Measurements from ENCODE around the gene NXF1. TPM values are rescaled to one million over a fixed set of nuclear protein-coding genes. Genes with fewer than 3 reads are reported as not detected.

NXF1 gene
- total and polyA plus RNA-seq, 2 of the 13 experiments (the other 11 are each of a cell fraction or from before 2014, with no cell fraction given), result 30.4 to 30.9 TPM

- TF ChIP-seq SMAD9 (CRISPR knock-in tag; IDR thresholded peaks at IDR 0.05) (no peak), PHF5A (CRISPR knock-in tag; IDR thresholded peaks at IDR 0.05; ENCODE audit: low read depth, unreplicated experiment) (peak; percentile 54), MTERF4 (CRISPR knock-in tag; IDR thresholded peaks at IDR 0.05) (no peak), POLR2AphosphoS5 (IDR thresholded peaks at IDR 0.05; ENCODE audit: low read depth, low read length) (peak; percentile 49), FIP1L1 (IDR thresholded peaks at IDR 0.05; ENCODE audit: borderline replicate concordance, insufficient read depth, low read depth, low read length) (no peak), SKI (IDR thresholded peaks at IDR 0.05; ENCODE audit: partially characterized antibody) (no peak), ZFP82 (CRISPR knock-in tag; IDR thresholded peaks at IDR 0.05; ENCODE audit: borderline replicate concordance) (no peak), TEAD2 (CRISPR knock-in tag; IDR thresholded peaks at IDR 0.05) (no peak), MTA1 (CRISPR knock-in tag; IDR thresholded peaks at IDR 0.05; ENCODE audit: borderline replicate concordance) (no peak), GFI1 (CRISPR knock-in tag; IDR thresholded peaks at IDR 0.05; ENCODE audit: borderline replicate concordance) (no peak), IKZF5 (CRISPR knock-in tag; IDR thresholded peaks at IDR 0.05) (no peak), CTCF (CRISPR knock-in tag; IDR thresholded peaks at IDR 0.05) (no peak), BRD4 (CRISPR knock-in tag; IDR thresholded peaks at IDR 0.05) (no peak), SNRNP70 (IDR thresholded peaks at IDR 0.05; ENCODE audit: low read depth, low read length) (no peak), CBX2 (IDR thresholded peaks at IDR 0.05; ENCODE audit: low read depth, low read length) (no peak), CBX2 (CRISPR knock-in tag; IDR thresholded peaks at IDR 0.05; ENCODE audit: low read depth) (no peak), ZBTB7B (CRISPR knock-in tag; IDR thresholded peaks at IDR 0.05) (no peak)
- TF ChIP-seq, protein P1, sequence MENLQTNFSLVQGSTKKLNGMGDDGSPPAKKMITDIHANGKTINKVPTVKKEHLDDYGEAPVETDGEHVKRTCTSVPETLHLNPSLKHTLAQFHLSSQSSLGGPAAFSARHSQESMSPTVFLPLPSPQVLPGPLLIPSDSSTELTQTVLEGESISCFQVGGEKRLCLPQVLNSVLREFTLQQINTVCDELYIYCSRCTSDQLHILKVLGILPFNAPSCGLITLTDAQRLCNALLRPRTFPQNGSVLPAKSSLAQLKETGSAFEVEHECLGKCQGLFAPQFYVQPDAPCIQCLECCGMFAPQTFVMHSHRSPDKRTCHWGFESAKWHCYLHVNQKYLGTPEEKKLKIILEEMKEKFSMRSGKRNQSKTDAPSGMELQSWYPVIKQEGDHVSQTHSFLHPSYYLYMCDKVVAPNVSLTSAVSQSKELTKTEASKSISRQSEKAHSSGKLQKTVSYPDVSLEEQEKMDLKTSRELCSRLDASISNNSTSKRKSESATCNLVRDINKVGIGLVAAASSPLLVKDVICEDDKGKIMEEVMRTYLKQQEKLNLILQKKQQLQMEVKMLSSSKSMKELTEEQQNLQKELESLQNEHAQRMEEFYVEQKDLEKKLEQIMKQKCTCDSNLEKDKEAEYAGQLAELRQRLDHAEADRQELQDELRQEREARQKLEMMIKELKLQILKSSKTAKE (CRISPR knock-in tag; IDR thresholded peaks at IDR 0.05; ENCODE audit: borderline replicate concordance), result no peak
- TF ChIP-seq, protein P2, sequence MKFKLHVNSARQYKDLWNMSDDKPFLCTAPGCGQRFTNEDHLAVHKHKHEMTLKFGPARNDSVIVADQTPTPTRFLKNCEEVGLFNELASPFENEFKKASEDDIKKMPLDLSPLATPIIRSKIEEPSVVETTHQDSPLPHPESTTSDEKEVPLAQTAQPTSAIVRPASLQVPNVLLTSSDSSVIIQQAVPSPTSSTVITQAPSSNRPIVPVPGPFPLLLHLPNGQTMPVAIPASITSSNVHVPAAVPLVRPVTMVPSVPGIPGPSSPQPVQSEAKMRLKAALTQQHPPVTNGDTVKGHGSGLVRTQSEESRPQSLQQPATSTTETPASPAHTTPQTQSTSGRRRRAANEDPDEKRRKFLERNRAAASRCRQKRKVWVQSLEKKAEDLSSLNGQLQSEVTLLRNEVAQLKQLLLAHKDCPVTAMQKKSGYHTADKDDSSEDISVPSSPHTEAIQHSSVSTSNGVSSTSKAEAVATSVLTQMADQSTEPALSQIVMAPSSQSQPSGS (CRISPR knock-in tag; IDR thresholded peaks at IDR 0.05), result no peak
Measured at GRCh38 chr11:62850911-62851806, 45.9 kb upstream of the NXF1 start (continued).
